Lung microvascular endothelial cell (primary cell): Measurements from ENCODE around the gene SIK3. TPM values are rescaled to one million over a fixed set of nuclear protein-coding genes. Genes with fewer than 3 reads are reported as not detected.
A peak's percentile ranks its signal among the peaks of the same experiment; 100 is the strongest.
"Not testable (repeated sequence)": the region's sequence is repeated elsewhere in the genome, so short reads cannot be mapped to it uniquely, and the experiment has no call there.

Experiments
- DNase-seq, 2 donors: peaks; one replicate each; pipeline versions ENCODE4 v3.0.0 to v3.0.0-alpha.2; 2010; ENCODE audit warnings: low read depth in 2 of 2
- total RNA-seq: library from RNA; depleted of rRNA; stranded (reverse); fragments of >200 nt; gene quantifications from 2 replicates; pipeline ENCODE4 v1.2.1, GENCODE V29; 2014

The SIK3 gene
- total RNA-seq, 1 donor from 2014 or later, result 6.3 TPM

- no peak for DNase-seq
Measured at GRCh38 chr11:116827461-116827860, 270.8 kb downstream of the SIK3 start.

GRCh38 chr11:116826751-116827431 is 271.3 kb downstream of the SIK3 start:
- no peak for DNase-seq

GRCh38 chr11:116825854-116826750 is 272.1 kb downstream of the SIK3 start:
- DNase-seq, result no peak

GRCh38 chr11:116825434-116825833 is 272.8 kb downstream of the SIK3 start:
- no peak for DNase-seq

GRCh38 chr11:116823031-116823843 is 275.0 kb downstream of the SIK3 start, which contains the start of gene APOA4:
Gene APOA4 (minus strand): TSS chr11:116823304. CDS start chr11:116823191, 113 bp downstream.
- no peak for DNase-seq

- no peak for DNase-seq
Measured at GRCh38 chr11:116822575-116822974, 275.7 kb downstream of the SIK3 start.

- DNase-seq, result no peak
Measured at GRCh38 chr11:116821050-116821918, 276.9 kb downstream of the SIK3 start.

- DNase-seq, result no peak
Measured at GRCh38 chr11:116819049-116819448, 279.2 kb downstream of the SIK3 start.

GRCh38 chr11:116814502-116814901 is 283.7 kb downstream of the SIK3 start:
- no peak for DNase-seq

- DNase-seq, result no peak
Measured at GRCh38 chr11:116813781-116814471, 284.3 kb downstream of the SIK3 start.

GRCh38 chr11:116813170-116813569 is 285.1 kb downstream of the SIK3 start:
- no peak for DNase-seq

- DNase-seq, result no peak
Measured at GRCh38 chr11:116812109-116812508, 286.1 kb downstream of the SIK3 start.

- no peak for DNase-seq
Measured at GRCh38 chr11:116811194-116811593, 287.0 kb downstream of the SIK3 start.

- peak in 1 of 2 donors; percentile 47 for DNase-seq
Measured at GRCh38 chr11:116808262-116809175, 289.7 kb downstream of the SIK3 start.

- DNase-seq, result no peak
Measured at GRCh38 chr11:116807601-116808261, 290.5 kb downstream of the SIK3 start.

- no peak for DNase-seq
Measured at GRCh38 chr11:116804001-116804400, 294.2 kb downstream of the SIK3 start.

GRCh38 chr11:116801662-116802061 is 296.6 kb downstream of the SIK3 start:
- not testable (repeated sequence) for DNase-seq

- DNase-seq, result no peak
Measured at GRCh38 chr11:116800610-116801009, 297.6 kb downstream of the SIK3 start.

- no peak for DNase-seq
Measured at GRCh38 chr11:116798368-116798767, 299.9 kb downstream of the SIK3 start.
